Activated CD4-positive, alpha-beta T cell treated with anti-CD3 and anti-CD28 coated beads for 36 hours (primary cell): ENCODE measurements around the gene GULP1. TPM values are rescaled to one million over a fixed set of nuclear protein-coding genes. Genes with fewer than 3 reads are reported as not detected.

Experiments
- ATAC-seq: fragments of 200-7000 bp; cut with Tn5 transposase; one replicate; pipeline ENCODE4 v1.10.0; 2021; ENCODE audit warnings: mild to moderate bottlenecking, moderate library complexity
- CTCF ChIA-PET: fragments of 350-600 bp; sonication (Branson Sonifier 250); formaldehyde crosslinking; loops from one replicate; lab custom pipeline; 2021; ENCODE audit warnings: antibody characterized with exemption; lab: Charles Lee
- POLR2A ChIA-PET: fragments of 350-600 bp; sonication (Branson Sonifier 250); formaldehyde crosslinking; loops from one replicate; lab custom pipeline; 2021; ENCODE audit warnings: antibody characterized with exemption, inconsistent platforms; lab: Charles Lee
- DNase-seq: peaks from one replicate; pipeline ENCODE4 v3.0.0-alpha.2; 2020
- H3K27ac Mint-ChIP-seq: one replicate; pipeline ENCODE4 v1.8.0; 2021; ENCODE audit warnings: mixed read lengths
- H3K27me3 Mint-ChIP-seq: one replicate; pipeline ENCODE4 v1.8.0; 2021; ENCODE audit warnings: mixed read lengths
- H3K36me3 Mint-ChIP-seq: one replicate; pipeline ENCODE4 v1.8.0; 2021; ENCODE audit warnings: low read depth, mixed read lengths
- H3K4me1 Mint-ChIP-seq: one replicate; pipeline ENCODE4 v1.8.0; 2021; ENCODE audit warnings: mixed read lengths
- H3K4me3 Mint-ChIP-seq: one replicate; pipeline ENCODE4 v1.8.0; 2021; ENCODE audit warnings: mild to moderate bottlenecking, moderate library complexity, mixed read lengths
- H3K9me3 Mint-ChIP-seq: one replicate; pipeline ENCODE4 v1.8.0; 2021; ENCODE audit warnings: low read depth, mixed read lengths
- intact Hi-C, 2 experiments: fragments of 100-400 bp; cut with DNase I in 1 of 2; cut with micrococcal nuclease in 1 of 2; formaldehyde crosslinking; loops; one replicate each; pipeline versions ENCODE4 v1.14.2 to v1.15.1; 2022 to 2024; cut with DNase I, micrococcal nuclease
- total RNA-seq, 2 experiments: library from RNA; stranded (reverse); gene quantifications; one replicate each; pipeline ENCODE4 v1.2.3, GENCODE V29; 2021

GULP1 gene
- total RNA-seq, 2 experiments from 2014 or later, result not detected

- H3K9me3 Mint-ChIP-seq, result no peaks in the 10 kb centered on the region
- H3K4me3 Mint-ChIP-seq, result no peak overlapping the region
- no peak overlapping the region for H3K27ac Mint-ChIP-seq
- no peak for DNase-seq
- no peak for ATAC-seq
- ChIA-PET POLR2A (no interaction called here), CTCF (no interaction called here)
- intact Hi-C loops, result no loop called here
- H3K27me3 Mint-ChIP-seq, result no peaks in the 10 kb centered on the region
- H3K4me1 Mint-ChIP-seq, result no peaks in the 10 kb centered on the region
- H3K36me3 Mint-ChIP-seq, result no peaks in the 10 kb centered on the region
Observed at GRCh38 chr2:188571543-188572303, 280.0 kb downstream of the GULP1 start.

DNA sequence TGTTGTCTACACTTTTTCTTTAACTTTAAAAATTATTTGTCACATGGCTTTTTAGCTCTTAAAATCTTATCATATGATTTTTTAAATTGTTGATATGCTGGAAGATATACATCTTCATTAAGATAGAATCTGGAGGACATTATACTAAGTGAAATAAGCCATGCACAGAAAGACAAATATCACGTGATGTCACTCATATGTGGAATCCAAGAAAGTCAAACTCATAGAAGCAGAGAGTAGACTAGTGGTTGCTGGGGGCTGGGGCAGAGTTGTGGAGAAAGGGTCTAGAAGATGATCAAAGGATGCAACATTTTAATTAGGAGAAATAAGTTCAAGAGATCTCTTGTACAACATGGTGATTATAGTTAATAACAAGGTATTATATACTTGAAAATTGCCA, 280.9 kb downstream of the GULP1 start:
- Mint-ChIP-seq H3K4me3 (no peak overlapping the region), H3K27me3 (no peaks in the 10 kb centered on the region), H3K9me3 (no peaks in the 10 kb centered on the region), H3K36me3 (no peaks in the 10 kb centered on the region), H3K4me1 (no peaks in the 10 kb centered on the region), H3K27ac (no peak overlapping the region)
- ChIA-PET CTCF (no interaction called here), POLR2A (no interaction called here)
- no peak for ATAC-seq
- no peak for DNase-seq
- intact Hi-C loops, result no loop called here

DNA sequence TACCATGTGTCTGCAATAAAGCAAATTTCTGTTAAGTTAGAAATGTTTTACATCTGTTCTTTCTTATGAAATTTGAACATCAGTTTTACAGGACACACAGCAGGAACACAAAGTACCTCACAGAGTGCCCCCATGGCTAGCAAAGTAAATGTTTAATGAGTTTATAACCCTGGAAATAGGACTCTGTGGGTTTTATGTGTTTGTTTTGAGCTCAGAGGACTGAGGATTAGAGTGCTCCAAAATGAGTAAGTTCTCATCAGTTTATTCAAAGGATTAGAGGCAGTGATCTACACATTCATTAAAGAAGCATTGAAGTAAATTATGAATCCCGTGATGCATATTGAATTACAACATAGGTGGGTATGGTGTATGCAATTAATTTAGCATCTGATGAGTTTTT, 281.8 kb downstream of the GULP1 start:
- intact Hi-C loops, result no loop called here
- H3K27ac Mint-ChIP-seq, result no peak overlapping the region
- ChIA-PET CTCF (no interaction called here), POLR2A (no interaction called here)
- DNase-seq (no peak), ATAC-seq (no peak)
- H3K9me3 Mint-ChIP-seq, result no peaks in the 10 kb centered on the region
- H3K4me1 Mint-ChIP-seq, result no peaks in the 10 kb centered on the region
- H3K36me3 Mint-ChIP-seq, result no peaks in the 10 kb centered on the region
- no peak overlapping the region for H3K4me3 Mint-ChIP-seq
- H3K27me3 Mint-ChIP-seq, result no peaks in the 10 kb centered on the region

- Mint-ChIP-seq H3K36me3 (no peaks in the 10 kb centered on the region), H3K4me1 (no peaks in the 10 kb centered on the region), H3K9me3 (no peaks in the 10 kb centered on the region), H3K4me3 (no peak overlapping the region), H3K27me3 (no peaks in the 10 kb centered on the region), H3K27ac (no peak overlapping the region)
- ChIA-PET CTCF (no interaction called here), POLR2A (no interaction called here)
- DNase-seq (no peak), ATAC-seq (no peak)
- intact Hi-C loops, result no loop called here
Observed at GRCh38 chr2:188576006-188576405, 284.3 kb downstream of the GULP1 start.

DNA sequence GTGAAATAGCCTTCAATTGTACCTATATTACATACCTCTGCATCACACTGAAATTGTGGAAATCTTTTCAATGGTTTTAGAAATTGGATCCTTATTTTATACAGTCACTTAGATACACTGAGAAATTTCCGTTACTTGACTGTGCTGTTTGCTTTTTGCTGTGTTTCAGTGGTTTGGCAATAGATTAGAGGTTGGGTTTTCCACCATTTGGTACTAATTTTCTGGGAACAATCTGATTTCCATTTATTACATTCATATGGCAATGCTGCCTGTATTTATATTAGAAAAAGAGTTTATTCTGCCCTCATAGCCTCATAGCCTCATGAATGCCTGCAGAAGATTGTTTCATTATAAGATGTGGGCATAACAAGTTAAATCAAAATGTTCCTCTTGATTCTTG, 285.0 kb downstream of the GULP1 start:
- ATAC-seq (no peak), DNase-seq (no peak)
- Mint-ChIP-seq H3K4me3 (no peak overlapping the region), H3K4me1 (no peaks in the 10 kb centered on the region), H3K9me3 (no peaks in the 10 kb centered on the region), H3K36me3 (no peaks in the 10 kb centered on the region), H3K27ac (no peak overlapping the region), H3K27me3 (no peaks in the 10 kb centered on the region)
- ChIA-PET POLR2A (no interaction called here), CTCF (no interaction called here)
- intact Hi-C loops, result no loop called here

DNA sequence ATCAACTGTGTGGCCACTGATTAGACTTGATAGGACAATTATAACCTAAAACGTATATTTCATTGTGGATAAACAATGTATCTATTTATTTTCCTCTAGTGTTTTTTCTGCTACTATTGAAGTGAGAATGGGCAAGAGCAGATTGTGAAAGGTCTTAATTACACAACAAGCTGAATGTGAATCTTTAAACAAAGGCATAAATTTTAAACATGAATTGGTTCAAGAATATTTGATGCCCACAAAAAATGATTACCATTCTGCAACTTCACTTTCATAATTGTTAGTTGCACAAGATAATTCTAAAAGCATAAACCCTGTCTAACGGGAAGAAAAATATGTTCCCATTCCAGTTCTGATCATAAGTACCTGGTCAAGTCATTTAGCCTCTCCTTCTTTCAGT, 285.6 kb downstream of the GULP1 start:
- ChIA-PET CTCF (no interaction called here), POLR2A (no interaction called here)
- no peaks in the 10 kb centered on the region for H3K4me1 Mint-ChIP-seq
- DNase-seq (no peak), ATAC-seq (no peak)
- no peaks in the 10 kb centered on the region for H3K36me3 Mint-ChIP-seq
- H3K27me3 Mint-ChIP-seq, result no peaks in the 10 kb centered on the region
- no peaks in the 10 kb centered on the region for H3K9me3 Mint-ChIP-seq
- intact Hi-C loops, result no loop called here
- H3K27ac Mint-ChIP-seq, result no peak overlapping the region
- no peak overlapping the region for H3K4me3 Mint-ChIP-seq

- Mint-ChIP-seq H3K9me3 (no peaks in the 10 kb centered on the region), H3K27me3 (no peaks in the 10 kb centered on the region), H3K4me1 (no peaks in the 10 kb centered on the region), H3K27ac (no peak overlapping the region), H3K36me3 (no peaks in the 10 kb centered on the region), H3K4me3 (no peak overlapping the region)
- intact Hi-C loops, result no loop called here
- DNase-seq (no peak), ATAC-seq (no peak)
- CTCF ChIA-PET, result interaction anchor here (0.8 kb wide), 1 partner anchor 422 kb away, joined by 3 read pairs; no protein-coding TSS in a partner anchor
- POLR2A ChIA-PET, result no interaction called here
Observed at GRCh38 chr2:188580738-188581137, 289.1 kb downstream of the GULP1 start.

DNA sequence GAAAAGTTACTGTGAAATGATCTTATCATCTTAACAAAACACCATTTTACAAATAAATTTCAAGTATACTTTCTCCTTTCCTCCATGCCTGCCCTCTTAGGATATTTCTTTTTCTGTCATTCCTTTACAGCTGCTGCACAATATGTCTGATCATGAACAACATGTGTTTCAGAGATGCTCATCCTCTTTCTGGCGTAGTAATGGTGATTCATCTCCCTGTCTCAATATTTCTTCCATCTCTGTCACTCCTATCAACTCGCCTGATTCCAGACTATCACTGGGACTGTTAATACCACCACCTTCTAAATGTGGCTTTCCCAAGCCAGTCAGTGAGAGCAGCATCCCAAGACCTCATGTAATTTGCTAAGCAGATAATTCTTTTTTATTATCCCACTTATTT, 290.5 kb downstream of the GULP1 start:
- intact Hi-C loops, result no loop called here
- CTCF ChIA-PET, result no interaction called here
- Mint-ChIP-seq H3K4me1 (no peaks in the 10 kb centered on the region), H3K36me3 (no peaks in the 10 kb centered on the region), H3K9me3 (no peaks in the 10 kb centered on the region), H3K27me3 (no peaks in the 10 kb centered on the region), H3K27ac (no peak overlapping the region), H3K4me3 (no peak overlapping the region)
- POLR2A ChIA-PET, result no interaction called here
- no peak for DNase-seq
- ATAC-seq, result no peak

- H3K27me3 Mint-ChIP-seq, result no peaks in the 10 kb centered on the region
- H3K36me3 Mint-ChIP-seq, result no peaks in the 10 kb centered on the region
- POLR2A ChIA-PET, result no interaction called here
- no peak overlapping the region for H3K27ac Mint-ChIP-seq
- intact Hi-C loops, result no loop called here
- H3K4me3 Mint-ChIP-seq, result no peak overlapping the region
- no peaks in the 10 kb centered on the region for H3K4me1 Mint-ChIP-seq
- DNase-seq (no peak), ATAC-seq (no peak)
- CTCF ChIA-PET, result no interaction called here
- no peaks in the 10 kb centered on the region for H3K9me3 Mint-ChIP-seq
Observed at GRCh38 chr2:188588235-188588634, 296.6 kb downstream of the GULP1 start.

DNA sequence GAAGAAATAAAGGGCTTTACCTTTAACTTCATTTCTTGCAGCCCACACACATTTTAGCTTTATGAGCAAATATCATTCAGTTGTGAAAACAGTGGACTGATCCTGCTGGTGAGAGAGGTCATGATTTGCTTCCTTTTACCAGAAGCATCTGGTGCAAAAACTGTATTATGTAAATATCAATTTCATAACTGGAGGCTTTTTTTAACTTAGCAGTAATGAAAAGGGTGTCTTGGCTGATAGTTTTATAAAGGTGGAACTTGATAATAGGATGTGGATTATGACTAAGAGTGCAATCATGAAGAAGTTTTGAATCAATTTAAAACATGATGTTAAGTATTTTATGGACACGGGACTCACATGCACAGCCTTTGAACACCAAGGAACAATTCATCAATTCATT, 304.4 kb downstream of the GULP1 start:
- intact Hi-C loops, result no loop called here
- ChIA-PET CTCF (interaction anchor here (0.7 kb wide), 1 partner anchor 448 kb away, joined by 3 read pairs; no protein-coding TSS in a partner anchor), POLR2A (no interaction called here)
- no peak overlapping the region for H3K27ac Mint-ChIP-seq
- H3K9me3 Mint-ChIP-seq, result no peaks in the 10 kb centered on the region
- no peak for DNase-seq
- H3K4me1 Mint-ChIP-seq, result no peaks in the 10 kb centered on the region
- H3K4me3 Mint-ChIP-seq, result no peak overlapping the region
- no peak for ATAC-seq
- H3K27me3 Mint-ChIP-seq, result no peaks in the 10 kb centered on the region
- H3K36me3 Mint-ChIP-seq, result no peaks in the 10 kb centered on the region

DNA sequence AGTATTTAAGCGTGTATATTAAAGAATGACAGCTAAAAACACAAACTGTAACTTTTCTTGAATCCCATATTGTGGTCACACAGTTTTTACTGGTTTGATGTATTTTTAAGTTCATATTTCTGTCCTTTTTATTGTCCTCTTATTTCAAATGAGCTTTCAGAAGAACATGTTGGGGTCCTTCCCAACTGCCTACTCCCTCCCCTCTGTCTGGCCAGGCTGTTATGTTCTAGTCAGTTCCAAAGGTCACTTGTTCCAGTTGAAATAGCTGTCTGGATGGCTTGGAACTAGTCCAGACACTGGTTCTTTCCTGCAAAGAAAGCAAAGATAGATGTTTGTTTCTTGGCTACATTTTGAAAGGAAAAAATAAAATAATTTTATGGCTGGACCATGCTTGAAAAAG, 306.9 kb downstream of the GULP1 start:
- intact Hi-C loops, result no loop called here
- no peak for ATAC-seq

DNA sequence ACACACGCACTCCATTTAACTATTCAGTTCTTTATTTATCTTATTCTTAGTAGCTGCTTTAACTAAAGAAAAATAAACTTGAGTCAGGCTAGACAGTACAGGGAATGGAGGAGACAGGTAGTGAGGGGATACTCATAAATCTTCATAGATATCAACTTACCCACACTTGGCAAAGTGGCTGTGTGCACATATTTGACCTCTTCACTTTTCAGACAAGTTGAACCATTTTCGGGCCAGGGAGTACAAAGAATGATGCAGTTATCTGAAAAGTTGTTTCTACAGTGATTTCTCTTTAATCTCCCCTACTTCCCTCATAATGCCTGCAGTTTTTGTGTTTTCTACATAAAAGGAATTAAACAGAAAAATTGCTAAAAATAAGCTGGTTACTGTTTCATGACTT, 307.5 kb downstream of the GULP1 start:
- H3K27ac Mint-ChIP-seq, result no peak overlapping the region
- H3K4me1 Mint-ChIP-seq, result no peaks in the 10 kb centered on the region
- no peaks in the 10 kb centered on the region for H3K9me3 Mint-ChIP-seq
- intact Hi-C loops, result no loop called here
- ChIA-PET POLR2A (no interaction called here), CTCF (no interaction called here)
- H3K36me3 Mint-ChIP-seq, result no peaks in the 10 kb centered on the region
- no peak for DNase-seq
- no peak for ATAC-seq
- H3K4me3 Mint-ChIP-seq, result no peak overlapping the region
- no peaks in the 10 kb centered on the region for H3K27me3 Mint-ChIP-seq

More for the DNA sequence above, 306.9 kb downstream of the GULP1 start:
- ChIA-PET CTCF (no interaction called here), POLR2A (no interaction called here)
- H3K27ac Mint-ChIP-seq, result no peak overlapping the region
- no peaks in the 10 kb centered on the region for H3K4me1 Mint-ChIP-seq
- DNase-seq, result no peak
- no peak overlapping the region for H3K4me3 Mint-ChIP-seq
- H3K36me3 Mint-ChIP-seq, result no peaks in the 10 kb centered on the region
- no peaks in the 10 kb centered on the region for H3K27me3 Mint-ChIP-seq
- no peaks in the 10 kb centered on the region for H3K9me3 Mint-ChIP-seq
